Endothelial cell of coronary artery (primary cell): ENCODE measurements around the gene C11orf71. TPM values are rescaled to one million over a fixed set of nuclear protein-coding genes. Genes with fewer than 3 reads are reported as not detected.

Experiments used
- total RNA-seq: library from RNA; depleted of rRNA; stranded (reverse); fragments of >200 nt; gene quantifications from 2 replicates; pipeline ENCODE4 v1.2.3, GENCODE V29; 2014

Gene C11orf71
- total RNA-seq = 4.0 and 5.1 TPM in 2 replicates

GRCh38 chr11:114400216-114400914, at the start of gene C11orf71, which contains the start of gene RBM7:
TSS of gene C11orf71 (minus strand) at chr11:114400511. CDS start at chr11:114400331, 180 bp downstream.
TSS of gene RBM7 (plus strand) at chr11:114400666. CDS start at chr11:114400672, 6 bp downstream.

GRCh38 chr11:114439229-114440120, 39.2 kb upstream of the C11orf71 start, which contains the start of gene REXO2:
TSS of gene REXO2 (plus strand) at chr11:114439467. CDS start at chr11:114439529, 62 bp downstream.

Other genes with a start within 250 kb of the C11orf71 start
- gene NNMT, start 104.1 kb downstream of the C11orf71 start, total RNA-seq = 231 and 378 TPM in 2 replicates
- 38.3 and 42.4 TPM in 2 replicates for gene RBM7, start 155 bp upstream of the C11orf71 start, total RNA-seq
- 201 and 210 TPM in 2 replicates for gene REXO2, start 39.0 kb upstream of the C11orf71 start, total RNA-seq
- not detected in 2 replicates for gene NXPE1, start 159.4 kb upstream of the C11orf71 start, total RNA-seq
- gene NXPE4, start 195.3 kb upstream of the C11orf71 start, total RNA-seq = not detected in 2 replicates